ENCODE data around the gene STAT5B.

DNA sequence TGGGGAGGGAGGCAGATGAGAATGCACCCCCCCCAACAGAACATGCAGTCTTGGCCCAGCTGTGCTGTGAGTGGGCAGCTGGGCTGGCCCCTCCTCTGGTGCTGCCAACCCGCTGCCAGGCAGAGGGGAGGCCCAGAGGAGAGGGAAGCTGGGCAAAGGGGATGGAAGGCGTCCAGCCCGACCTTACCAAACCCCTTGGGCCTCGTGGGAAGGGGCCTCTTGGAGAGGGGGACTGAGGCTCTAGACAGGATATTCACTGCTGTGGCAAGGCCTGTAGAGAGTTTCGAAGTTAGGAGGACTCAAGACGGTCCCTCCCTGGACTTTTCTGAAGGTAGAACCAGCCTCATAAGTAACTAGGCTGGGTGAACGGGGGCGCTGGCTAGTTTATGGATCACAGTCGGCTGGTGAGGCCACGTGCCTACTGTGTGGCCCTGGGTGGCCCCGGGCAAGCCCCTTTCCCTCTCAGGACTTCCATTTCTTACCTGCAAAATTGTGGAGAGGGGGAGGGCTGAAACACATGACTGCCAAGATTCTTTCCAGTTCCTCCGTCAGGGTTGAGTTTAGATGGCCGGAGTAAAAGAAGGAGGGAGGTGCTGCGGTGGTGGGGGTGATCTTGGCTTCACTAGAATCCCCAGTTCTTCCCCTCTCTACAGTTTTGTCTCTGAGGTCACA, 11.2 kb upstream of the STAT5B start:
- TF ChIP-seq, protein P1, sequence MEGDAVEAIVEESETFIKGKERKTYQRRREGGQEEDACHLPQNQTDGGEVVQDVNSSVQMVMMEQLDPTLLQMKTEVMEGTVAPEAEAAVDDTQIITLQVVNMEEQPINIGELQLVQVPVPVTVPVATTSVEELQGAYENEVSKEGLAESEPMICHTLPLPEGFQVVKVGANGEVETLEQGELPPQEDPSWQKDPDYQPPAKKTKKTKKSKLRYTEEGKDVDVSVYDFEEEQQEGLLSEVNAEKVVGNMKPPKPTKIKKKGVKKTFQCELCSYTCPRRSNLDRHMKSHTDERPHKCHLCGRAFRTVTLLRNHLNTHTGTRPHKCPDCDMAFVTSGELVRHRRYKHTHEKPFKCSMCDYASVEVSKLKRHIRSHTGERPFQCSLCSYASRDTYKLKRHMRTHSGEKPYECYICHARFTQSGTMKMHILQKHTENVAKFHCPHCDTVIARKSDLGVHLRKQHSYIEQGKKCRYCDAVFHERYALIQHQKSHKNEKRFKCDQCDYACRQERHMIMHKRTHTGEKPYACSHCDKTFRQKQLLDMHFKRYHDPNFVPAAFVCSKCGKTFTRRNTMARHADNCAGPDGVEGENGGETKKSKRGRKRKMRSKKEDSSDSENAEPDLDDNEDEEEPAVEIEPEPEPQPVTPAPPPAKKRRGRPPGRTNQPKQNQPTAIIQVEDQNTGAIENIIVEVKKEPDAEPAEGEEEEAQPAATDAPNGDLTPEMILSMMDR (IDR thresholded peaks at IDR 0.05; ENCODE audit: insufficient read depth, low read length, poor library complexity, severe bottlenecking): no peak
- TF ChIP-seq EZH2phosphoT487 (conservative IDR thresholded peaks at IDR 0.05; ENCODE audit: low read length): no peak
